C4-2B (cell line): Measurements from ENCODE around the gene AACS.
"Not testable (repeated sequence)": the region's sequence is repeated elsewhere in the genome, so short reads cannot be mapped to it uniquely, and the experiment has no call there.

Experiments used
- H3K27ac ChIP-seq: fragments of 450-650 bp; 2 replicates; pipeline ENCODE4 v1.5.1; 2017
- CTCF ChIP-seq: fragments of 450-650 bp; conservative IDR thresholded peaks from 2 replicates; pipeline ENCODE4 v1.5.1; 2017; ENCODE audit warnings: mild to moderate bottlenecking
- ZFX ChIP-seq: fragments of 450-650 bp; IDR thresholded peaks from 2 replicates; pipeline ENCODE4 v1.6.1; 2017

The AACS gene

GRCh38 chr12:125099409-125099782 is 34.2 kb downstream of the AACS start:
- H3K27ac ChIP-seq = no peak overlapping the region
- TF ChIP-seq CTCF = no peak
- TF ChIP-seq ZFX = no peak

- TF ChIP-seq ZFX (no peak), CTCF (no peak)
- no peak overlapping the region for H3K27ac ChIP-seq
Observed at GRCh38 chr12:125100551-125101434, 35.6 kb downstream of the AACS start.

GRCh38 chr12:125104982-125105381 is 39.7 kb downstream of the AACS start:
- H3K27ac ChIP-seq = no peak overlapping the region
- TF ChIP-seq ZFX = no peak
- TF ChIP-seq CTCF = no peak

GRCh38 chr12:125105600-125105999 is 40.4 kb downstream of the AACS start:
- no peak for TF ChIP-seq ZFX
- TF ChIP-seq CTCF = no peak

GRCh38 chr12:125110641-125111360 is 45.6 kb downstream of the AACS start:
- peak overlapping the region; percentile 80 for H3K27ac ChIP-seq
- no peak for TF ChIP-seq ZFX
- TF ChIP-seq CTCF = no peak

More at GRCh38 chr12:125105600-125105999, 40.4 kb downstream of the AACS start:
- no peak overlapping the region for H3K27ac ChIP-seq

- peak overlapping the region; percentile 80 for H3K27ac ChIP-seq
- TF ChIP-seq CTCF (no peak), ZFX (no peak)
Observed at GRCh38 chr12:125111403-125111802, 46.2 kb downstream of the AACS start.

GRCh38 chr12:125112614-125113013 is 47.4 kb downstream of the AACS start:
- not testable (repeated sequence) for H3K27ac ChIP-seq

- TF ChIP-seq ZFX (no peak), CTCF (no peak)
- H3K27ac ChIP-seq = no peak overlapping the region
Observed at GRCh38 chr12:125113263-125113662, 48.0 kb downstream of the AACS start.
